GM19035 (cell line): ENCODE measurements around the gene RPS17.
"Not testable (repeated sequence)": the region's sequence is repeated elsewhere in the genome, so short reads cannot be mapped to it uniquely, and the experiment has no call there.

Experiments used
- ATAC-seq: cut with Tn5 transposase; IDR thresholded peaks from one replicate; pipeline ENCODE4 v1.9.1; 2021; ENCODE audit not compliant: unreplicated experiment

The RPS17 gene

DNA sequence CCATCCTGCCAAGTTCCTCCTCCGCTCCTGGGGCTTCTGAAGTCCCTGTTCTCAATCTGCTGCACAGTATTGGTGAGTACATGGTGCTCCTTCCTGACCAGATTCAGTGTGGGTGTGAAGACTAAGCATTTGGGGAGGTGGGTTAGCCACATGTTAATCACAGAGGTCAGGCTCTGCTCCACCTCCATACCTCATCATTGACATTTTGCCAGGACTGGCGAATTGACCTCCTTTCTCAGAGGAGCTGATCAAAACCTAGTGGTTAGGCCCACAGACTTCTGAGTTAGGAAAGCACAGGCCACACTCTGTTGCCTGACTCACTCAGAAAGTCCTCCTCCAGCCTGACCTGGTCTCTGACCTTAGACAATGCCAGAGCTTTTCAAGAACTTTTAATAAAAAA, 8.4 kb upstream of the RPS17 start:
- no peak for ATAC-seq

GRCh38 chr15:82545478-82545877, 5.2 kb upstream of the RPS17 start:
- ATAC-seq: no peak

GRCh38 chr15:82545002-82545401, 4.7 kb upstream of the RPS17 start:
- ATAC-seq: no peak

DNA sequence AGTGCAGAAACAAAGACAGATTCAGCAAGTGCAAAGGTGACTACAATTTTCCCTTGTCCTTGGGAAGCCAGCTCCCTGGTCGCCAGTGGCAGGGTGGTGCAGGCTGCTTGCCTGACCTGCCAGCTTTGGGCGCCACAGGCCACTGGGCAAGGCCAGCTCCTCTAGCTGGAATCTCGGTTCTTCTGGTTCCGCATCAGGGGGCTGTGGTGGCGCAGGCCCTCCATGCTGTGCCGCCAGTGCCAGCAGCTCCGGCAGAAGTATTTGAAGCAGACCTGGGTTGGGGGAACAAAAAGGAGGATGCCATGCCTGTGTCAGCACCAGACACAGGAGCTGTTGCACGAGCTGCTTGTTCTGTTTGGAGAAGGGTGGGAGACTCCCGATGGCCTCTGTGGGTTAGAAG, 4.2 kb upstream of the RPS17 start:
- no peak for ATAC-seq

DNA sequence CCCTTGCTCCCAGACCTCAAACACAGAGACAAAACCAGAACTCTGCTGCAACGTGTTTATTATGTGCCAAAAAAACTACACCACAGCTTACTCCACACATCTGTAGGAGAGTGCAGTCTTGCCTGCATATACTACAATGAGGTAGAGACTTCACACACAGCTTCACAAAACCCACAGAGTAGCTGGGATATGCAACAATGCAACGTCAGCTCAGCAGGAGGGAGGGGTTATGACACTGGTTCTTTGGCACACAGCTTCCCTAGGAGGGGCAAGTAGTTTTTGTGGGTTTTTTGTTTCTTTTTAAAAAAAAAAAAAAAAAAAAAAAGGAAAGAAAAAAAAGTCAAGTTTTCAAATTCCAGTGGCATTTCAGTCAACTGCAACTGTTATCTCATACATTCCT, 2.9 kb upstream of the RPS17 start:
- no peak for ATAC-seq

DNA sequence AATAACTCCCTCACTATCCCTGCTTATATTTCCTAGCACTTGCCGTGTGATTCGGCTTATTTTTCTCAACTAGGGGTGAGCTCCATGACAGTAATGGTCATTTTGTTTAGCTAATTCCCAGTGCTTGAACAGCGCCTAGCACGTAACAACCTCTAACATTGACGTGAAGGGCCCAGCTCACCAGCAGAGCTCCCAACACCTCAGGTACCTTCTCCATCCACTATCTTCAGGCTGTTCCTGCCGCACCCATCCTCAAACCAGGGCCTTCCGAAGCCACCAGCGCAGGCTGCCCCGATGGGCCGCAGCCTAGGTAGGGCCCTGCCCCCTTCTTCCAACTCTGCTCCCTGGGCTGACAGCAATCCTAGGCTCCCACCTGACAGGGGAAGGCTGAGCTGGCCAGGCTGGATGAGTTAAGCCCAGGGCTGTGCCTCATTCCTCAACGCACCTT, 751 bp upstream of the RPS17 start:
- ATAC-seq: no peak

GRCh38 chr15:82539691-82540054, 584 bp downstream of the RPS17 start:
- ATAC-seq: no peak

DNA sequence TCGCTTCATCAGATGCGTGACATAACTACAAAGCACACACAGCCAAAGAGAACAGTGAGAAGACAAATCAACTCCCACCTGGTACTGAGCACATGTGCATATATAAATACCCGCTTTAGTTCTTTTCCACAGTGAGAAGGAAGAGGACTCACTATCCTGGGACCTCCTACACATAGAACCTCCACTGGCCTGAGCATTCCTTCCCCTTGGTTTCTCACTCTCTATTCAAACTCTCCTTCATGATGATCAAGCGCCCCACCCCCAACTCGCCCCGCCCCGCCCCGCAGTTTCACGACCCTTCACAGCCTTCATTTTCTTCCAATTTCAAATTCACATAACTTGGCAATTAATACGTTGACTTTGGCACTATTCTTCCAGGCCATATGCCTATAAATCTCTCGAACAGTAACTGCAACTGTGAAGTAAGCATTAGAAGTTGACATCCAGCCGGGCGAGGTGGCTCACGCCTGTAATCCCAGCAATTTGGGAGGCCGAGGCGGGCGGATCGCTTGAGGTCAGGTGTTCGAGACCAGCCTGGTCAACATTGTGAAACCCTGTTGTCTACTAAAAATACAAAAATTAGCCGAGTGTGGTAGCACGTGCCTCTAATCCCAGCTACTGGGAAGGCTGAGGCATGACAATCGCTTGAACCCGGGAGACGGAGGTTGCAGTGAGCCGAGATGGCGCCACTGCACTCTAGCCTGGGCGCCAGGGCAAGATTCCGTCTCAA, 1.1 kb downstream of the RPS17 start:
- ATAC-seq: no peak

- ATAC-seq: no peak
These were observed 2.8 kb downstream of the RPS17 start for GRCh38 chr15:82537351-82537908.

DNA sequence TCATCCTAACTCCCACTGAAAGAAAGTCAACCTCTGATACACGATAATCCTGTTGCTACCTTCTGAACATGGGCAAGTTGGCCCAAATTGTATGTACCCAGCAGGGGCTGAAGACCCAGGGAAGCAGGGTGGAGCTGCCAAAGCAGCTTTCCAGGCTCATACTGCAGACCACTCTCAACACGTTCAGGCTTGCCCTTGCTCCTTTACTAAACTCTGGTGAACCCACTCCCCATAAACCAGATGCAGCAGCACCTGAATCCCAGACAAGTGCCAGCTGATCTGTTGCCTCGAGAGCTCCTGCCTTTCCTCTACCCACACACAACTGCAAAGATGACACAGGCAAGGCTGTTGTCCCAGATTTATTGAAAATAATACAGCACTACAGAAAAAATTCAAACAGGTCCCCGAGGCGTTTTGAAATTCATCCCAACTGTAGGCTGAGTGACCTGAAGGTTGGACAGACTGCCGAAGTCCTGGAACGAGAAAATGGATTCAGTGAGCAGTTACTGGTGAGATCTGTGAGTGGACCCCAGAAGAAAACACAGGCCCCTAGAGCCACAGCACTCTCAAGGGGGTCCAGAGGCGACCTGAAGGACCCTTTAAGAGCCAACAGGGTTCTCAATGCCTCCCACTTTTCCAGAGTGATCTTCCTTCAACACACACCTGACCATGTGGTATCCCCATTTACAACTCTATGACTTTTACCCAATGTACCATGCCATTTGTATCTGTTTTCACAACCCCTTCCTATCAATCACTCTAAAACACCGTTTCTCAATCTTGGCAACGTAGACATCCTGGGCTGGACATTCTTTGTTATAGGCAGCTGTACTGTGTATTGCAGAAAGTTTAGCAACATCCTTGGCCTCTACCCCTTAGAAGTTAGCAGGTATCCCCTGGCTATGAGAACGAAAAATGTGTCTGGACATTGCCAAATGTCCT, 3.6 kb downstream of the RPS17 start:
- no peak for ATAC-seq

GRCh38 chr15:82535566-82536408, 4.5 kb downstream of the RPS17 start:
- no peak for ATAC-seq

DNA sequence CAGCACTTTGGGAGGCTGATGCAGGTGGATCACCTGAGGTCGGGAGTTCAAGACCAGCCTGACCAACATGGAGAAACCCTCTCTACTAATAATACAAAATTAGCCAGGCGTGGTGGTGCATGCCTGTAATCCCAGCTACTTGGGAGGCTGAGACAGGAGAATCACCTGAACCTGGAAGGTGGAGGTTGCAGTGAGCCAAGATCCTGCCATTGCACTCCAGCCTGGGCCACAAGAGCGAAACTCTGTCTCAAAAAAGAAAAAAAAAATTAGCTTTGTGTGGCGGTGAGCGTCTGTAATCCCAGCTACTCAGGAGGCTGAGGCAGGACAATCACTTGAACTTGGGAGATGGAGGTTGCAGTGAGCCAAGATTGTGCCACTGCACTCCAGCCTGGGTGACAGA, 5.1 kb downstream of the RPS17 start:
- ATAC-seq: not testable (repeated sequence)

GRCh38 chr15:82534457-82534861, 5.8 kb downstream of the RPS17 start:
- not testable (repeated sequence) for ATAC-seq

DNA sequence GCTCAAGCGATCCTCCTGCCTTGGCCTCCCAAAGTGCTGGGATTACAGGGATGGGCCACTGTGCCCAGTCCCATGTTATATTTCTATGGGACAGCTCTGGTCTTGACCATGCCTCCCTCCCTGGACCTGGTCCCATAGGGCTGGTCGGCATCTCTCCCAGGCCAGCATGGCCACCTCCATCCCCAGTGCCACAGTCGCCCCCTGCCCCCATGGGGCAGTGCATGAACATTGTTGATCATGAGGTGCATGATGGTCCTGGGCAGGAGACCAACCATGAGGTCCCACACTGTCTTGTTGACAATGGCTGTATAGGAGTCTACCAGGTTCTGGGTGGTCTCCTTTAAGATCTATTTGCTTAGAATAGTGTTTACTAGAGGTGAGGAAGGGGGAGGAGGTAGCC, 6.5 kb downstream of the RPS17 start:
- no peak for ATAC-seq

GRCh38 chr15:82532991-82533481, 7.2 kb downstream of the RPS17 start:
- no peak for ATAC-seq

- no peak for ATAC-seq
These were observed 7.8 kb downstream of the RPS17 start for GRCh38 chr15:82532383-82532990.

- ATAC-seq: no peak
These were observed 8.5 kb downstream of the RPS17 start for GRCh38 chr15:82531496-82532382.

- peak; percentile 95 for ATAC-seq
These were observed 9.5 kb downstream of the RPS17 start for GRCh38 chr15:82530606-82531379.

- ATAC-seq: no peak
These were observed 10.3 kb downstream of the RPS17 start for GRCh38 chr15:82530006-82530405.
